ENCODE results near the gene SNED1.

Gene SNED1

DNA sequence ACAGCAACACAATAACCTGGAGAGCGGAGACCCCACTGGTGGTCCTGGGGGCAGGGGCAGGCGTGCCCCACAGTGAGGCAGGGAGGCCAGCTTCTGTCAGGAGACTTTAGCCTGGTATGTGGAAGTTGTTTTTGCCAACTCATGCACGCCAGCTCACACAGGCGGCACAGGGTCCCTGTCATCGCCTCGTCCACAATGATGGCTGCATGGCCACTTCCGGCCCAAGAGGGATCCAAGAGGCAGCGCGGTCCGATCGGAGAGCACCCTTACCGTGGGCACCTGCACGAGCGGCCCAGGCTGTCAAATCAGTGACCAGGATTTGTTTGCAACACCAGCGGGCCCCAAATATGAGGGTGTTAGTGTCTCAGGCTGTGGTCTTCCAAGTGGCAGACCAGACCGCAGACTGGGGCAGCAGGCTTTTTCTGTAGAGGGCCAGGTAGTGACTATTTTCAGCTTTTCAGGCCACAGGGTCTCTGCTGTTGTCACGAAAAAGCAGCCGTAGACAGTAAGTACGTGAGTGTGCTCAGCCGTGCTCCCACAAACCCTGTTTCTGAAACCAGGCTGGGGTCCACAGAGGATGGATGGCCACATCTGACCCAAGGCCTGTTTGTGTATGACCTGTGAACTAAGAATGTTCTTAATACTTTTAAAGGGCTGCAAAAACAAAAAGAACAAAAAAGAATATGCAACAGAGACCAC, 21.2 kb downstream of the SNED1 start:
- TF ChIP-seq SIN3A (IDR thresholded peaks at IDR 0.05; ENCODE audit: borderline replicate concordance, insufficient read depth, low read length) (no peak), FOXP2 (optimal IDR thresholded peaks at IDR 0.05; ENCODE audit: borderline replicate concordance, extremely low read depth, extremely low read length, insufficient read depth) (no peak)

DNA sequence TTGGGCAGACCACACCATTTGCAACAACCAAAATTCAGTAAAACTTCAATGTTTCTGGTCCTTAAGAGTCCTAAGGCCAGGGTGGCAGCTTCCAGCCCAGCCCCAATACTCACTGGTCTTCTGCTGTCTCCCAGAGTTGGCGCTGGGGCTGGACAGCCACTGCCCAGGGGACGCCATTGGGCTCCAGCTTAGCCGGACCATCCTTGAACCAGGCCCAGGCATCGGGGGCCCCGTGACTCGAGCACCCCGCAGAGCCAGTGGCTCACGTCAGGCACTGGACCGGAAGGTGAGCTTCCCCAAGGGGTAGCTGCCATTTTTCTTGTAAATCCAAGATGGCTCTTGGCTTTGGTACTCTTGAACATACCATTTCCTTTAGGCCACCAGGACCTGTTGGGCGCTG, 21.8 kb downstream of the SNED1 start:
- TF ChIP-seq POLR2AphosphoS5 (IDR thresholded peaks at IDR 0.05; ENCODE audit: low read depth, low read length) (no peak), TAF1 (IDR thresholded peaks at IDR 0.05; ENCODE audit: borderline replicate concordance, insufficient read depth, low read length) (no peak), FOXP2 (optimal IDR thresholded peaks at IDR 0.05; ENCODE audit: borderline replicate concordance, extremely low read depth, extremely low read length, insufficient read depth) (no peak), SIN3A (IDR thresholded peaks at IDR 0.05; ENCODE audit: borderline replicate concordance, insufficient read depth, low read length) (no peak)
- TF ChIP-seq, protein P1, sequence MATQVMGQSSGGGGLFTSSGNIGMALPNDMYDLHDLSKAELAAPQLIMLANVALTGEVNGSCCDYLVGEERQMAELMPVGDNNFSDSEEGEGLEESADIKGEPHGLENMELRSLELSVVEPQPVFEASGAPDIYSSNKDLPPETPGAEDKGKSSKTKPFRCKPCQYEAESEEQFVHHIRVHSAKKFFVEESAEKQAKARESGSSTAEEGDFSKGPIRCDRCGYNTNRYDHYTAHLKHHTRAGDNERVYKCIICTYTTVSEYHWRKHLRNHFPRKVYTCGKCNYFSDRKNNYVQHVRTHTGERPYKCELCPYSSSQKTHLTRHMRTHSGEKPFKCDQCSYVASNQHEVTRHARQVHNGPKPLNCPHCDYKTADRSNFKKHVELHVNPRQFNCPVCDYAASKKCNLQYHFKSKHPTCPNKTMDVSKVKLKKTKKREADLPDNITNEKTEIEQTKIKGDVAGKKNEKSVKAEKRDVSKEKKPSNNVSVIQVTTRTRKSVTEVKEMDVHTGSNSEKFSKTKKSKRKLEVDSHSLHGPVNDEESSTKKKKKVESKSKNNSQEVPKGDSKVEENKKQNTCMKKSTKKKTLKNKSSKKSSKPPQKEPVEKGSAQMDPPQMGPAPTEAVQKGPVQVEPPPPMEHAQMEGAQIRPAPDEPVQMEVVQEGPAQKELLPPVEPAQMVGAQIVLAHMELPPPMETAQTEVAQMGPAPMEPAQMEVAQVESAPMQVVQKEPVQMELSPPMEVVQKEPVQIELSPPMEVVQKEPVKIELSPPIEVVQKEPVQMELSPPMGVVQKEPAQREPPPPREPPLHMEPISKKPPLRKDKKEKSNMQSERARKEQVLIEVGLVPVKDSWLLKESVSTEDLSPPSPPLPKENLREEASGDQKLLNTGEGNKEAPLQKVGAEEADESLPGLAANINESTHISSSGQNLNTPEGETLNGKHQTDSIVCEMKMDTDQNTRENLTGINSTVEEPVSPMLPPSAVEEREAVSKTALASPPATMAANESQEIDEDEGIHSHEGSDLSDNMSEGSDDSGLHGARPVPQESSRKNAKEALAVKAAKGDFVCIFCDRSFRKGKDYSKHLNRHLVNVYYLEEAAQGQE (IDR thresholded peaks at IDR 0.05; ENCODE audit: insufficient read depth in 1 of 2, low read depth in 2 of 2, low read length in 2 of 2): no peak

DNA sequence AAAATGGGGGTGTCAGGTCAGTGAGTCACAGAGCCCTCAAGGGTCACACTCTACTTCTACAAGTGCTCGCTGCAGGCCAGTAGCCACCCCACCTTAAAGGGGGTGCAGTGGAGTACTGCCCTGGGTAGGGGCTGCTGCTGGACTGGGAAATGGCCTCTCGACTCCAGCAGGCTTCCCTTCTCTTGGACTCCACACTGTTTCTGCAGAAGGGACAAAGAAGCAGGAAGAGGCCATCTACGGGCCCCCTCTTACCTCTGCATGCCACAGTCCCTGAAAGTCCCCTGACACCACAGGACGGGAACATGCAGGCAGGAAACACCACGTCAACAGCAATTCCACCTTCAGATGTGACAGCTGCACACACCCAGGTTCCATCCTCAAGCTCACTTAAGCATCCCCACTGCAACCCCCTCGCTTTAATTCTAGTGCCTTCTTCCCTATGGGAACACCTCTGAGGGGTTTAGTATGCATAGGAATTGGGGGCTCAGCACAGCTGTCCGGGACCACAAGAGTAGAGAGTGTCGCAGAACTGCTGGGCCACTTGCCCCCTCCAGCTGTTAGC, 22.3 kb downstream of the SNED1 start:
- TF ChIP-seq TAF1 (IDR thresholded peaks at IDR 0.05; ENCODE audit: borderline replicate concordance, insufficient read depth, low read length) (no peak), FOXP2 (optimal IDR thresholded peaks at IDR 0.05; ENCODE audit: borderline replicate concordance, extremely low read depth, extremely low read length, insufficient read depth) (no peak), POLR2AphosphoS5 (IDR thresholded peaks at IDR 0.05; ENCODE audit: low read depth, low read length) (no peak), SIN3A (IDR thresholded peaks at IDR 0.05; ENCODE audit: borderline replicate concordance, insufficient read depth, low read length) (no peak)
- TF ChIP-seq, protein P1 (IDR thresholded peaks at IDR 0.05; ENCODE audit: insufficient read depth in 1 of 2, low read depth in 2 of 2, low read length in 2 of 2): no peak

DNA sequence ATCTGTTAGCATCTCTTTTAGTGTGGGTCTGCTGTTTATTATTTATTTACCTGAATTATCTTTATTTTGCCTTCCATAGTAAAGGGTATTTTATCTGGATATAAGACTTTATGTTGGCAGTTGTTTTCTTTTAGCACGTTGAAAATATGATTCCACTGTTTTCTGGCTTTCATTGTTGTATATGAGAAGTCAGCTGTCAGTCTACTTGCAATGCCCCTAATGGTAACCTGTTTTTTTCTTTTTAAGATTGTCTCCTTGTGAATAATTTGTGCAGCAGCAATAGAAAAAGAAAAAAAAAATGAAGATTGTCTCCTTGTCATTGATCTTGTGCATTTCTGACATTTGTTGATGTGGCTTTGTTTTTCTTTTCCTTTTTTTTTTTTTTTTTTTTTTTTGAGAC, 27.2 kb downstream of the SNED1 start:
- TF ChIP-seq, protein P1 (IDR thresholded peaks at IDR 0.05; ENCODE audit: insufficient read depth in 1 of 2, low read depth in 2 of 2, low read length in 2 of 2): no peak
- no peak for TF ChIP-seq SIN3A (IDR thresholded peaks at IDR 0.05; ENCODE audit: borderline replicate concordance, insufficient read depth, low read length)
- no peak for TF ChIP-seq FOXP2 (optimal IDR thresholded peaks at IDR 0.05; ENCODE audit: borderline replicate concordance, extremely low read depth, extremely low read length, insufficient read depth)
- TF ChIP-seq POLR2AphosphoS5 (IDR thresholded peaks at IDR 0.05; ENCODE audit: low read depth, low read length): no peak
- no peak for TF ChIP-seq TAF1 (IDR thresholded peaks at IDR 0.05; ENCODE audit: borderline replicate concordance, insufficient read depth, low read length)

DNA sequence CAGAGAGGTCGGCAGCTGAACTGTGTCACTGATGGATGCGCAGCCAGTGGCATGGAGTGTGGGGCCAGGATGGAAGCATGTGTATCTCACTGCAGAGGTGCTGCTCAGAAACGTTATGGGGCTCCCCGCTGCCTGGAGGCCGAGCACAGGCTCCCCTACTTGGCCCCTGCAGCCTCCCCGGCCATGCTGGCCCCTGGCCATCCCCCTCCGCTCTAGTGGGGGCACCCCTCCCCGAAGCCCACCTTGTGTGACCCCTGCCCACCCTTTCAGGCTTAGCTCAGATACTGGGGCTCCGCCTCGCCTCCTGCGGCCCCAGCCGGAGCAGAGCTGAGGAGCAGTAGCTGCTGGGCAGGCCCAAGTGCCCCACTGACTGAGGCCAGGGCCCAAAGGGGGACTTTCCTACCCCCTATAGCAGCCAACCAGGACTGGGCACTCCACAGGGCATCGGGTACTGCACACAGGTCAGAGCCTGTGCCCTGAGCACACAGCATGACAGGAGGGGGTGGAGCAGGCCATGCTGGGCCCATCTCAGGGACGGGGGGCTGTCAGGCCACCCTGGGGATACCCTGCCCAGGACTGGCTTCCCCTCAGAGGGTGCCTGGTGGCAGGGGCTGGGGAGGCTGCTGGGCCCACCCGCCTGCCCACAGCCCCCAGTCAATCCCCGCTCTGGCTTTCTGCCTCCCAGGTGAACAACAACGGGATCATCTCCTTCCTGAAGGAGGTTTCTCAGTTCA, 31.3 kb downstream of the SNED1 start:
- no peak for TF ChIP-seq TAF1 (IDR thresholded peaks at IDR 0.05; ENCODE audit: borderline replicate concordance, insufficient read depth, low read length)
- TF ChIP-seq, protein P1 (IDR thresholded peaks at IDR 0.05; ENCODE audit: insufficient read depth in 1 of 2, low read depth in 2 of 2, low read length in 2 of 2): no peak
- TF ChIP-seq SIN3A (IDR thresholded peaks at IDR 0.05; ENCODE audit: borderline replicate concordance, insufficient read depth, low read length): no peak
- no peak for TF ChIP-seq FOXP2 (optimal IDR thresholded peaks at IDR 0.05; ENCODE audit: borderline replicate concordance, extremely low read depth, extremely low read length, insufficient read depth)
- TF ChIP-seq POLR2AphosphoS5 (IDR thresholded peaks at IDR 0.05; ENCODE audit: low read depth, low read length): no peak
